OCI-LY3 (cell line): Measurements from ENCODE around the gene SLC1A4.
A peak's percentile ranks its signal among the peaks of the same experiment; 100 is the strongest.

ENCODE experiments used
- H2AFZ ChIP-seq: fragments of 200-600, 300-600 bp; shearing (Covaris generic); 2 replicates; pipeline ENCODE4 v1.6.0; 2014; ENCODE audit warnings: antibody characterized with exemption, low read depth, low read length
- H3K27ac ChIP-seq: fragments of 200-600, 300-600 bp; sonication (generic); 2 replicates; pipeline ENCODE4 v1.5.1; 2014; ENCODE audit warnings: mild to moderate bottlenecking, low read length, moderate library complexity, mixed read lengths
- H3K27me3 ChIP-seq: fragments of 200-600, 300-600 bp; sonication (generic); 2 replicates; pipeline ENCODE4 v1.6.1; 2014; ENCODE audit warnings: low read depth, low read length, mixed read lengths
- H3K36me3 ChIP-seq: fragments of 200-600, 300-600 bp; sonication (generic); replicated peaks from 2 replicates; pipeline ENCODE3; 2014; ENCODE audit warnings: low read depth, low read length, mixed read lengths
- H3K4me1 ChIP-seq: fragments of 300-600, 200-600 bp; sonication (generic); 2 replicates; pipeline ENCODE4 v1.6.1; 2014; ENCODE audit warnings: low read length, mixed read lengths
- H3K4me2 ChIP-seq: fragments of 200-600, 300-600 bp; sonication (generic); 2 replicates; pipeline ENCODE4 v1.6.1; 2014; ENCODE audit warnings: low read length, mixed read lengths
- H3K4me3 ChIP-seq: fragments of 300-600, 200-600 bp; sonication (generic); 2 replicates; pipeline ENCODE4 v1.5.1; 2014; ENCODE audit warnings: antibody characterized with exemption, mild to moderate bottlenecking, low read length, moderate library complexity
- H3K79me2 ChIP-seq: fragments of 300-600, 200-600 bp; shearing (Covaris generic); 2 replicates; pipeline ENCODE4 v1.6.1; 2014; ENCODE audit warnings: mild to moderate bottlenecking, low read length, mixed read lengths
- H3K9ac ChIP-seq: fragments of 300-600, 200-600 bp; shearing (Covaris generic); 2 replicates; pipeline ENCODE4 v1.6.0; 2014; ENCODE audit warnings: mild to moderate bottlenecking, low read length, moderate library complexity
- H3K9me3 ChIP-seq: fragments of 200-600, 300-600 bp; shearing (Covaris generic); 2 replicates; pipeline ENCODE4 v1.6.1; 2014; ENCODE audit warnings: low read length, mixed read lengths; ENCODE audit not compliant: insufficient read depth
- H4K20me1 ChIP-seq: fragments of 200-600, 300-600 bp; sonication (generic); 2 replicates; pipeline ENCODE4 v1.6.1; 2016; ENCODE audit warnings: low read length, mixed read lengths; ENCODE audit not compliant: insufficient read depth
- CTCF ChIP-seq: fragments of 200-600, 300-600 bp; sonication (generic); IDR thresholded peaks from 2 replicates; pipeline ENCODE4 v1.5.1; 2014; ENCODE audit warnings: antibody characterized with exemption, low read length, low read depth
- EZH2phosphoT487 ChIP-seq: fragments of 200-600 bp; shearing (Covaris generic); IDR thresholded peaks from 2 replicates; pipeline ENCODE4 v1.6.1; 2018; ENCODE audit warnings: antibody characterized with exemption, mixed run types, low read depth

The SLC1A4 gene

DNA sequence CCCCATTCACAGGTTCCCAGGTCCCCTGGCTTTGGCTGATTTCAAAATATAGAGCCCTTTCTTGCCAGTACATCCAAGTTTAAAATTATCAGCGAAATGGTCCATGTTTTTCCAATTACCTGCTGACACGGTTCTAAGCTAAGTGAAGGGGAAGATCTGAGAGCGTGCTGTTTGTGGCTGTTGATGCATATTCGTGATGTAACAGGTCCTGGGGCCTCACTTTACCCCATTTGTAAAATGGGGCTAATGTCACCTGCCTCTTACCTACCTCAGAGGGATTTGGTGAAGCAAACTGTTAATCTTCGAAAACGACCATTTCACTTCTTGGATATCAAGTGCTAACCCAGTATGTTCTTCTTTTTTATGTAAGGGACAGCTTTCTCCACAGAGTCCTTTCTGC lies 33.0 kb downstream of the SLC1A4 start:
- TF ChIP-seq CTCF (no peak), EZH2phosphoT487 (no peak)
- Histone ChIP-seq H2AFZ (no peak overlapping the region), H3K79me2 (no peaks in the 10 kb centered on the region), H3K4me1 (peaks cover 23% of the 10 kb centered on the region), H3K27me3 (no peaks in the 10 kb centered on the region), H3K9ac (no peak overlapping the region), H3K9me3 (no peaks in the 10 kb centered on the region), H3K27ac (no peak overlapping the region), H3K36me3 (peaks cover 61% of the 10 kb centered on the region), H3K4me2 (no peak overlapping the region), H4K20me1 (no peaks in the 10 kb centered on the region), H3K4me3 (no peak overlapping the region)

DNA sequence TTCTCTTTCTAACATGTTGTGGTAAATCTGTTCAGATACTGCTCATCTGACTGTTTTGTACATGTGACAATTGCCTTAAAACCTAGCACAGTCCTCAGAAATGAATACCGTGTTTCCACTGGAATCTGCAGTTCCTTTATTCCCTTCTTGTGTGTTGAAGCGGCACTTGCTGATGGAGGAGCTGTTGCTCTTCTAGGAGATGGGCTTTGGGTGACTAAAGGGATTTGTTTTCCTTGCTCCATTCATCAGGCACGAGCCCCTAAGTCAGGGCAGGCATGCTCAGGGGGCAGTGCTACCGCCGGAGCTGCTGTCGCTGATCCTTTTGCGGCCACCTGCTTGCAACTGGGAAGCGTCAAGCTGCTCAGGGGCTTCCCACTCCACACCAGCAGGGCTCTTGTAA lies 34.5 kb downstream of the SLC1A4 start:
- H3K4me3 ChIP-seq: no peak overlapping the region
- H3K27me3 ChIP-seq: no peaks in the 10 kb centered on the region
- peaks cover 47% of the 10 kb centered on the region for H3K36me3 ChIP-seq
- no peak overlapping the region for H3K4me2 ChIP-seq
- no peak overlapping the region for H3K27ac ChIP-seq
- H3K4me1 ChIP-seq: peaks cover 32% of the 10 kb centered on the region
- no peak overlapping the region for H3K9ac ChIP-seq
- H4K20me1 ChIP-seq: no peaks in the 10 kb centered on the region
- TF ChIP-seq EZH2phosphoT487: no peak
- TF ChIP-seq CTCF: no peak
- H3K9me3 ChIP-seq: no peaks in the 10 kb centered on the region
- H3K79me2 ChIP-seq: no peaks in the 10 kb centered on the region
- no peak overlapping the region for H2AFZ ChIP-seq

DNA sequence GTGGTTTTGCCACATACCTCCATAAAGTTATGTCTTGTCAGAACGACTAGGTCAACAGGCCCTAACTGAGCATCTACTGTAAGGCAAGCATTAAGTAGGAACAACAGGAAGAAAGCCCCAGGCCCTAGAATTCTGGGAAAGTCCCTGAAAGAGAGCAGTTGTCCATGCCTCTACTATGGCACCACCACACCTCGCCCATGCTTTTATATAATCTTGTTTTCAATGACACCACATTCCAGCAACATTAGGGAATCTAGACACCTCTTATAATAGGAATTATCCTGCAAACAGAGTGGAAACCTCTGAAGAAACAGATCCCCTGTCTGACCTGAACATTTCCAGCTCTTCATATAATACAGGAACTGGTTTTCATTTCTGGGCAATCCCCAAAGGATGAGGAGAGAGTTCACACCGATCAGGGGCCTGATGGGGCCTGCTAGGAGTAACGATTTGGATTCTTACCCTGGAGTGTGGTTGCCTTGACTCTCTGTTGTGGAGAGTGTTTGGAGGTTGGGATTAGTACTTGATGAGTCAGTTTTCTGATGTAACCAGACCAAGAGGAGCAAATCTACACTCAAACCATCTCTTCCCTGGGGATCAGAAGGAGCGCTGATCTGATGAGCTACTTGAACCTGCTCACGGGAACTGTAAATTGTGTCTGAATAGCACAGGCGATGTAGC lies 35.1 kb downstream of the SLC1A4 start:
- H3K27ac ChIP-seq: no peak overlapping the region
- H3K4me1 ChIP-seq: peaks cover 34% of the 10 kb centered on the region
- TF ChIP-seq EZH2phosphoT487: no peak
- no peak for TF ChIP-seq CTCF

DNA sequence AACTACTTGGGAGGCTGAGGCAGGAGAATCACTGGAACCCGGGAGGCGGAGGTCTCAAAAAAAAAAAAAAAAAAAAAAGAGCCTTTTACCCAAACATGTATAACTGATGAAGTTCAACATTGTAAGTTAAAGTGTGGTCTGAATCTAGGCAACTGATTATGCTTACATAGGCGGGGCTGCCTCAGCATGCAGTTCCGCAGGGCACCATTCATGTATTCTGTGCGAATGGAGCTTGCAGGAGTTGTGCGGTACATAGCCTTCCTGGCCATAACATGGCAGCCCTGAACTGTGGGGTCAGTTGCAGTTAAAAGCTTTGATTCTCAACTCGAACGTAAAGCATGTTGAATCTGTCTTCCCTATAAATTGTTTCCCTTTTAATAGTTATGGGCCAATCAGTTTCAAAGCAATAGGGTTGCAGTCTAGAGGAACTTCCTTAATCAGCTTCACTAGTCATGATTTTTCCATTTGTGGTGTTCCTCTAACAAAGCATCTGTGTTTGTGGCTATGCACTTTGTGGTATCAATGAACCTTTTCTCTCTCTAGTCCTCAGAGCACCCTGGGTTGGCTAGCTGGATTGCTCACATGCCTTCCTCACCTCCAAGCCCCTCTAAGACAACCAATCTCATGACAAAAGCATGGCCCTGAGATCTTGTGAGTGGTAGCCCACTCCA lies 36.4 kb downstream of the SLC1A4 start:
- H3K4me3 ChIP-seq: no peak overlapping the region
- no peak overlapping the region for H3K9ac ChIP-seq
- no peaks in the 10 kb centered on the region for H3K27me3 ChIP-seq
- 0 out of 2 replicates have a peak overlapping the region, but pooled peaks have one; percentile 12 for H3K27ac ChIP-seq
- 0 out of 2 replicates have a peak overlapping the region, but pooled peaks have one; percentile 4 for H3K4me2 ChIP-seq
- H2AFZ ChIP-seq: no peak overlapping the region
- H3K36me3 ChIP-seq: peaks cover 33% of the 10 kb centered on the region
- H3K9me3 ChIP-seq: no peaks in the 10 kb centered on the region
- H4K20me1 ChIP-seq: no peaks in the 10 kb centered on the region
- H3K79me2 ChIP-seq: no peaks in the 10 kb centered on the region
- H3K4me1 ChIP-seq: peaks cover 45% of the 10 kb centered on the region
- no peak for TF ChIP-seq EZH2phosphoT487
- TF ChIP-seq CTCF: no peak

More for the DNA sequence above, 35.1 kb downstream of the SLC1A4 start:
- H3K36me3 ChIP-seq: peaks cover 42% of the 10 kb centered on the region
- H3K9ac ChIP-seq: no peak overlapping the region
- no peak overlapping the region for H3K4me3 ChIP-seq
- no peaks in the 10 kb centered on the region for H3K27me3 ChIP-seq
- H3K79me2 ChIP-seq: no peaks in the 10 kb centered on the region
- H2AFZ ChIP-seq: no peak overlapping the region
- H3K4me2 ChIP-seq: no peak overlapping the region
- no peaks in the 10 kb centered on the region for H3K9me3 ChIP-seq
- H4K20me1 ChIP-seq: no peaks in the 10 kb centered on the region
